Endothelial cell of umbilical vein (primary cell): ENCODE data around the gene HLTF. TPM values are rescaled to one million over a fixed set of nuclear protein-coding genes. Genes with fewer than 3 reads are reported as not detected.

Experiments
- BruUV-seq: library from RNA; stranded (reverse); fragments of 400-500 nt; replicated peaks from 2 replicates; lab custom pipeline; 2021; lab: Mats Ljungman, UMichigan
- CTCF ChIA-PET: fragments of 300-600, 350-600 bp; sonication (Branson Sonifier 250); formaldehyde crosslinking; loops from one replicate; lab custom pipeline; 2021; ENCODE audit warnings: antibody characterized with exemption, inconsistent platforms; lab: Charles Lee
- POLR2A ChIA-PET: fragments of 300-600, 350-600 bp; sonication (Branson Sonifier 250); formaldehyde crosslinking; loops from one replicate; lab custom pipeline; 2021; ENCODE audit warnings: antibody characterized with exemption, inconsistent platforms; lab: Charles Lee
- DNase-seq: peaks from one replicate; pipeline ENCODE4 v3.0.0-alpha.2; 2011; ENCODE audit warnings: low read depth, low spot score
- FAIRE-seq: peaks from 2 replicates; lab custom pipeline; 2011; peaks lifted over from hg19 to GRCh38; lab: Jason Lieb, UNC
- H2AFZ ChIP-seq: 2 replicates; pipeline ENCODE4 v1.6.0; 2012; ENCODE audit warnings: low read depth, low read length, control low read depth, inconsistent platforms
- H3K27ac ChIP-seq: 2 replicates; pipeline ENCODE4 v1.5.1; 2011; ENCODE audit warnings: low read depth, mild to moderate bottlenecking, control low read depth, low read length, moderate library complexity; ENCODE audit not compliant: insufficient read depth
- H3K27me3 ChIP-seq, 2 experiments: 2 replicates each; pipeline versions ENCODE4 v1.6.0 to v1.6.1; 2011; ENCODE audit warnings: low read length in 2 of 2, mixed read lengths in 1 of 2; ENCODE audit not compliant: control insufficient read depth in 2 of 2, insufficient read depth in 2 of 2
- H3K36me3 ChIP-seq, 2 experiments: 2 replicates in 1 of 2; 3 replicates in 1 of 2; pipeline ENCODE4 v1.5.1; 2011; ENCODE audit warnings: low read length in 2 of 2, mild to moderate bottlenecking in 1 of 2, moderate library complexity in 1 of 2; ENCODE audit not compliant: control insufficient read depth in 2 of 2, insufficient read depth in 2 of 2; ENCODE audit errors: extremely low read depth in 1 of 2
- H3K4me1 ChIP-seq: 3 replicates; pipeline ENCODE4 v1.5.1; 2011; ENCODE audit warnings: mild to moderate bottlenecking, low read length; ENCODE audit not compliant: control insufficient read depth, insufficient read depth; ENCODE audit errors: extremely low read depth
- H3K4me2 ChIP-seq: 2 replicates; pipeline ENCODE4 v1.6.1; 2011; ENCODE audit warnings: low read length, control low read depth, mixed read lengths; ENCODE audit not compliant: insufficient read depth
- H3K4me3 ChIP-seq, 3 experiments: fragments of 200-600 bp in 1 of 3; sonication (generic), shearing (Covaris generic) in 1 of 3; replicated peaks in 1 of 3; 2 replicates each; pipeline ENCODE4 v1.5.1; 2011 to 2016; ENCODE audit warnings: control low read depth in 3 of 3, low read length in 3 of 3, mild to moderate bottlenecking in 2 of 3, inconsistent platforms in 1 of 3, low read depth in 1 of 3, moderate library complexity in 1 of 3; ENCODE audit not compliant: insufficient read depth in 1 of 3
- H3K79me2 ChIP-seq: 2 replicates; pipeline ENCODE4 v1.6.0; 2012; ENCODE audit warnings: low read length, inconsistent platforms; ENCODE audit not compliant: control insufficient read depth, insufficient read depth
- H3K9ac ChIP-seq: replicated peaks from 2 replicates; pipeline ENCODE3; 2011; ENCODE audit warnings: low read length, control low read depth; ENCODE audit not compliant: insufficient read depth; ENCODE audit errors: extremely low read depth
- H3K9me1 ChIP-seq: replicated peaks from 3 replicates; pipeline ENCODE4 v1.6.0; 2011; ENCODE audit warnings: mild to moderate bottlenecking, low read length; ENCODE audit not compliant: control insufficient read depth, insufficient read depth; ENCODE audit errors: extremely low read depth
- H3K9me3 ChIP-seq: replicated peaks from 2 replicates; pipeline ENCODE4 v1.5.1; 2012; ENCODE audit warnings: low read length, inconsistent platforms; ENCODE audit not compliant: control insufficient read depth, insufficient read depth
- H4K20me1 ChIP-seq: replicated peaks from 2 replicates; pipeline ENCODE3; 2011; ENCODE audit warnings: mild to moderate bottlenecking, low read length; ENCODE audit not compliant: control insufficient read depth, insufficient read depth; ENCODE audit errors: extremely low read depth
- EZH2 ChIP-seq: IDR thresholded peaks from 2 replicates; pipeline ENCODE4 v1.6.1; 2012; ENCODE audit warnings: borderline replicate concordance, low read depth, mild to moderate bottlenecking, moderate library complexity, low read length, inconsistent platforms; ENCODE audit not compliant: severe bottlenecking
- GATA2 ChIP-seq: IDR thresholded peaks from 2 replicates; pipeline ENCODE4 v1.7.0; 2011; ENCODE audit warnings: low read depth, mild to moderate bottlenecking, moderate library complexity, mixed read lengths, low read length; ENCODE audit not compliant: insufficient read length, insufficient read depth
- MYC ChIP-seq: IDR thresholded peaks from one replicate; pipeline ENCODE4 v1.6.1; 2011; ENCODE audit warnings: mild to moderate bottlenecking, low read depth, low read length
- POLR2A ChIP-seq: IDR thresholded peaks from 2 replicates; pipeline ENCODE4 v1.6.1; 2012; ENCODE audit warnings: low read depth, mild to moderate bottlenecking, control low read depth, low read length
- POLR2AphosphoS5 ChIP-seq: IDR thresholded peaks from 2 replicates; pipeline ENCODE4 v1.6.1; 2012; ENCODE audit warnings: low read depth, mild to moderate bottlenecking, control low read depth, low read length, moderate library complexity; ENCODE audit not compliant: insufficient read depth
- dilution Hi-C: fragments of 300-500 bp; cut with MboI; formaldehyde crosslinking; loops from one replicate; pipeline ENCODE4 v1.15.0; 2019; ENCODE audit warnings: low sequenced_read_pairs; ENCODE audit not compliant: extremely low pct_ligation_motif_present
- intact Hi-C: fragments of 100-400 bp; cut with micrococcal nuclease; formaldehyde crosslinking; loops from one replicate; pipeline ENCODE4 v1.10.0; 2022
- polyA plus RNA-seq, 4 experiments: library from polyadenylated mRNA; depleted of rRNA in 3 of 4; stranded (reverse) in 3 of 4; unstranded in 1 of 4; fragments of >200 nt; gene quantifications; 2 replicates each; pipeline versions ENCODE4 v1.2.1 to v1.2.3, GENCODE V29; 2011 to 2012; ENCODE audit warnings: missing spikeins in 1 of 4
- total RNA-seq: library from RNA; stranded (reverse); gene quantifications from 2 replicates; pipeline ENCODE4 v1.2.3, GENCODE V29; 2021
- TF ChIP-seq, protein P1 (sequence below), 2 donors: IDR thresholded peaks; 1 replicate in 1 of 2; 2 replicates in 1 of 2; pipeline ENCODE4 v1.5.1; 2011; ENCODE audit warnings: low read length in 2 of 2, mild to moderate bottlenecking in 2 of 2, moderate library complexity in 2 of 2, control low read depth in 1 of 2, inconsistent platforms in 1 of 2, low read depth in 1 of 2; ENCODE audit not compliant: insufficient read depth in 1 of 2; ENCODE audit errors: extremely low read depth in 1 of 2
- TF ChIP-seq, protein P2 (sequence below): IDR thresholded peaks from 2 replicates; pipeline ENCODE4 v1.6.1; 2011; ENCODE audit not compliant: insufficient read depth, insufficient read length

Gene HLTF
- total and polyA plus RNA-seq, 2 donors (not counting 3 experiments of a cell fraction or from before 2014, with no cell fraction given): 8.7 to 24.6 TPM

DNA sequence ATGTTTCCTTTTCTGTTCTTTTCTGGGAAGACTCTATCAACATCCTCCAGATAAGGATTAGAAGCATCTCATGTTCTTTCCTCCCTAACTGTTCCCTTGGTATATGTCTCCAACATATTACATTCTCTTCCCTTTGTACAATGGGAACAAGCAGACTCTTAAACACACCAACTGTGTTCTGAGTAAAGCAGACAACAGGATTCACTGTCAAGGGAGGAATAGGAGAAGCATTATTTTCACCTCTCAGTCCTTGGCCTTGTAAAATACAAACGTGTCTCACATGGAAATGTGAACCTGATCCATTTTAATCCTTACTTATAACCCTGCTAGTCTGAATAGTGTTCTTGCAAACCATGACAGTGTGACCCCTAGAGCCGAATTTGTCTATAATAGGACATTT lies 75.4 kb downstream of the HLTF start:
- peaks cover 7% of the 10 kb centered on the region for H3K4me1 ChIP-seq
- H3K4me3 ChIP-seq: no peak overlapping the region
- FAIRE-seq: no peak
- no peaks in the 10 kb centered on the region for H3K79me2 ChIP-seq
- DNase-seq: no peak
- H3K9me3 ChIP-seq: no peaks in the 10 kb centered on the region
- dilution Hi-C loops (no loop called here), intact Hi-C loops (no loop called here)
- H3K9ac ChIP-seq: no peak overlapping the region
- ChIA-PET CTCF (no interaction called here), POLR2A (no interaction called here)
- peaks cover 6 to 17% of the 10 kb centered on the region in 2 experiments for H3K36me3 ChIP-seq
- H3K27me3 ChIP-seq: no peaks in the 10 kb centered on the region
- no peak overlapping the region for H2AFZ ChIP-seq
- H3K27ac ChIP-seq: no peak overlapping the region
- H3K4me2 ChIP-seq: no peak overlapping the region
- H3K9me1 ChIP-seq: no peaks in the 10 kb centered on the region
- TF ChIP-seq EZH2: no peak
- TF ChIP-seq POLR2AphosphoS5: no peak
- TF ChIP-seq, protein P1, sequence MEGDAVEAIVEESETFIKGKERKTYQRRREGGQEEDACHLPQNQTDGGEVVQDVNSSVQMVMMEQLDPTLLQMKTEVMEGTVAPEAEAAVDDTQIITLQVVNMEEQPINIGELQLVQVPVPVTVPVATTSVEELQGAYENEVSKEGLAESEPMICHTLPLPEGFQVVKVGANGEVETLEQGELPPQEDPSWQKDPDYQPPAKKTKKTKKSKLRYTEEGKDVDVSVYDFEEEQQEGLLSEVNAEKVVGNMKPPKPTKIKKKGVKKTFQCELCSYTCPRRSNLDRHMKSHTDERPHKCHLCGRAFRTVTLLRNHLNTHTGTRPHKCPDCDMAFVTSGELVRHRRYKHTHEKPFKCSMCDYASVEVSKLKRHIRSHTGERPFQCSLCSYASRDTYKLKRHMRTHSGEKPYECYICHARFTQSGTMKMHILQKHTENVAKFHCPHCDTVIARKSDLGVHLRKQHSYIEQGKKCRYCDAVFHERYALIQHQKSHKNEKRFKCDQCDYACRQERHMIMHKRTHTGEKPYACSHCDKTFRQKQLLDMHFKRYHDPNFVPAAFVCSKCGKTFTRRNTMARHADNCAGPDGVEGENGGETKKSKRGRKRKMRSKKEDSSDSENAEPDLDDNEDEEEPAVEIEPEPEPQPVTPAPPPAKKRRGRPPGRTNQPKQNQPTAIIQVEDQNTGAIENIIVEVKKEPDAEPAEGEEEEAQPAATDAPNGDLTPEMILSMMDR (IDR thresholded peaks at IDR 0.05; ENCODE audit: extremely low read depth in 1 of 2, insufficient read depth in 1 of 2, low read depth in 1 of 2, low read length in 2 of 2): no peak
- TF ChIP-seq MYC: no peak
- TF ChIP-seq POLR2A: no peak
- TF ChIP-seq, protein P2, sequence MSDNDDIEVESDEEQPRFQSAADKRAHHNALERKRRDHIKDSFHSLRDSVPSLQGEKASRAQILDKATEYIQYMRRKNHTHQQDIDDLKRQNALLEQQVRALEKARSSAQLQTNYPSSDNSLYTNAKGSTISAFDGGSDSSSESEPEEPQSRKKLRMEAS: no peak
- TF ChIP-seq GATA2: no peak
- BruUV-seq: no TSS peak
- H4K20me1 ChIP-seq: no peaks in the 10 kb centered on the region
